Breast epithelium (tissue), 4 donors: ENCODE results near the gene PDGFRA. TPM values are rescaled to one million over a fixed set of nuclear protein-coding genes. Genes with fewer than 3 reads are reported as not detected.

Experiments
- DNase-seq, 2 donors: peaks; one replicate each; pipeline ENCODE4 v3.0.0-alpha.2; 2019; ENCODE audit warnings: low spot score in 2 of 2
- H3K27ac ChIP-seq, 2 donors: fragments of 200-600 bp; sonication (generic) in 1 of 2; one replicate each; pipeline ENCODE4 v1.5.1; 2016 to 2019; ENCODE audit warnings: mild to moderate bottlenecking in 1 of 2
- H3K27me3 ChIP-seq, 2 donors: fragments of 200-600 bp; sonication (generic) in 1 of 2; one replicate each; pipeline versions ENCODE4 v1.5.1 to v1.6.0; 2017 to 2019; ENCODE audit warnings: control low read depth in 1 of 2, mild to moderate bottlenecking in 1 of 2
- H3K36me3 ChIP-seq: fragments of 200-600 bp; one replicate; pipeline ENCODE4 v1.5.1; 2019
- H3K4me1 ChIP-seq, 2 donors: fragments of 200-600 bp; sonication (generic); one replicate each; pipeline ENCODE4 v1.5.1; 2016 to 2019; ENCODE audit warnings: control low read depth in 1 of 2
- H3K4me3 ChIP-seq, 3 donors: fragments of 200-600 bp; sonication (generic); 1 replicate in 2 of 3; 2 replicates in 1 of 3; pipeline ENCODE4 v1.5.1; 2016 to 2019; ENCODE audit warnings: mild to moderate bottlenecking in 3 of 3, moderate library complexity in 2 of 3
- H3K9me3 ChIP-seq, 2 donors: fragments of 200-600 bp; sonication (generic) in 1 of 2; one replicate each; pipeline ENCODE4 v1.5.1; 2016 to 2019; ENCODE audit warnings: control low read depth in 1 of 2
- CTCF ChIP-seq, 3 donors: fragments of 450-650 bp; IDR thresholded peaks; one replicate each; pipeline ENCODE4 v1.5.1; 2016 to 2017; ENCODE audit warnings: antibody characterized with exemption in 3 of 3, mild to moderate bottlenecking in 3 of 3, moderate library complexity in 3 of 3
- POLR2A ChIP-seq: fragments of 450-650 bp; IDR thresholded peaks from one replicate; pipeline ENCODE4 v1.6.1; 2016; ENCODE audit warnings: antibody characterized with exemption, mild to moderate bottlenecking, moderate library complexity
- POLR2AphosphoS5 ChIP-seq, 3 donors: sonication (generic); formaldehyde crosslinking; IDR thresholded peaks; one replicate each; pipeline ENCODE4 v1.6.1; 2017; ENCODE audit warnings: antibody characterized with exemption in 3 of 3
- intact Hi-C: fragments of 100-400 bp; cut with DNase I; formaldehyde crosslinking; loops from one replicate; pipeline ENCODE4 v1.15.1; 2023; ENCODE audit warnings: low total_unique reads
- total RNA-seq, 3 donors: library from RNA; depleted of rRNA; stranded (reverse); fragments of >200 nt; gene quantifications; one replicate each; pipeline ENCODE4 v1.1.0, GENCODE V29; 2016

PDGFRA gene
- total RNA-seq, 3 donors from 2014 or later, result 125 to 154 (median 130) TPM

GRCh38 chr4:54187148-54187547 is 41.9 kb upstream of the PDGFRA start:
- no peak for TF ChIP-seq CTCF (IDR thresholded peaks at IDR 0.05)
- TF ChIP-seq POLR2AphosphoS5 (IDR thresholded peaks at IDR 0.05), result no peak
- no peak for DNase-seq
- intact Hi-C loops, result no loop called here

GRCh38 chr4:54189140-54189539 is 40.0 kb upstream of the PDGFRA start:
- H3K27ac ChIP-seq, result no peak overlapping the region
- no peaks in the 10 kb centered on the region for H3K9me3 ChIP-seq
- no peaks in the 10 kb centered on the region for H3K4me1 ChIP-seq
- intact Hi-C loops, result no loop called here
- no peak for TF ChIP-seq POLR2AphosphoS5 (IDR thresholded peaks at IDR 0.05)
- no peaks in the 10 kb centered on the region for H3K36me3 ChIP-seq
- DNase-seq, result no peak
- no peak overlapping the region for H3K4me3 ChIP-seq
- H3K27me3 ChIP-seq, result no peaks in the 10 kb centered on the region

More at GRCh38 chr4:54187148-54187547, 41.9 kb upstream of the PDGFRA start:
- Histone ChIP-seq H3K27ac (no peak overlapping the region), H3K36me3 (no peaks in the 10 kb centered on the region), H3K4me1 (no peaks in the 10 kb centered on the region), H3K4me3 (no peak overlapping the region), H3K9me3 (no peaks in the 10 kb centered on the region), H3K27me3 (no peaks in the 10 kb centered on the region)

GRCh38 chr4:54192811-54193210 is 36.3 kb upstream of the PDGFRA start:
- Histone ChIP-seq H3K36me3 (no peaks in the 10 kb centered on the region), H3K9me3 (no peaks in the 10 kb centered on the region), H3K27me3 (no peaks in the 10 kb centered on the region), H3K4me3 (no peak overlapping the region), H3K27ac (no peak overlapping the region), H3K4me1 (no peaks in the 10 kb centered on the region)
- no peak for TF ChIP-seq CTCF (IDR thresholded peaks at IDR 0.05)
- no peak for TF ChIP-seq POLR2A
- TF ChIP-seq POLR2AphosphoS5 (IDR thresholded peaks at IDR 0.05), result no peak
- no peak for DNase-seq
- intact Hi-C loops, result no loop called here

- Histone ChIP-seq H3K36me3 (no peaks in the 10 kb centered on the region), H3K27me3 (no peaks in the 10 kb centered on the region), H3K4me1 (no peaks in the 10 kb centered on the region), H3K27ac (no peak overlapping the region), H3K9me3 (no peaks in the 10 kb centered on the region), H3K4me3 (no peak overlapping the region)
- intact Hi-C loops, result no loop called here
- DNase-seq, result no peak
- TF ChIP-seq CTCF (IDR thresholded peaks at IDR 0.05) (no peak), POLR2A (no peak), POLR2AphosphoS5 (IDR thresholded peaks at IDR 0.05) (no peak)
Observed at GRCh38 chr4:54197926-54198325, 31.2 kb upstream of the PDGFRA start.

- Histone ChIP-seq H3K4me3 (no peak overlapping the region), H3K36me3 (no peaks in the 10 kb centered on the region), H3K4me1 (no peaks in the 10 kb centered on the region), H3K27ac (no peak overlapping the region), H3K9me3 (no peaks in the 10 kb centered on the region), H3K27me3 (no peaks in the 10 kb centered on the region)
- intact Hi-C loops, result no loop called here
- no peak for DNase-seq
- no peak for TF ChIP-seq POLR2A
- TF ChIP-seq POLR2AphosphoS5 (IDR thresholded peaks at IDR 0.05), result no peak
- no peak for TF ChIP-seq CTCF (IDR thresholded peaks at IDR 0.05)
Observed at GRCh38 chr4:54199919-54200318, 29.2 kb upstream of the PDGFRA start.

GRCh38 chr4:54209617-54210016 is 19.5 kb upstream of the PDGFRA start:
- TF ChIP-seq POLR2A, result no peak
- no peak for TF ChIP-seq CTCF (IDR thresholded peaks at IDR 0.05)
- no peak for TF ChIP-seq POLR2AphosphoS5 (IDR thresholded peaks at IDR 0.05)
- H3K9me3 ChIP-seq, result no peaks in the 10 kb centered on the region
- H3K36me3 ChIP-seq, result no peaks in the 10 kb centered on the region
- H3K27me3 ChIP-seq, result no peaks in the 10 kb centered on the region
- DNase-seq, result no peak
- H3K27ac ChIP-seq, result no peak overlapping the region
- no peak overlapping the region for H3K4me3 ChIP-seq
- no peaks in the 10 kb centered on the region for H3K4me1 ChIP-seq
- intact Hi-C loops, result loop anchor here (10.0 kb wide), 1 partner anchor 715 kb away; no protein-coding TSS in a partner anchor
